LoVo (cell line): ENCODE results near the gene FIGNL2.

Experiments
- DNase-seq: peaks from one replicate; pipeline ENCODE4 v3.0.0-alpha.2; 2016; ENCODE audit warnings: low spot score

FIGNL2 gene

DNA sequence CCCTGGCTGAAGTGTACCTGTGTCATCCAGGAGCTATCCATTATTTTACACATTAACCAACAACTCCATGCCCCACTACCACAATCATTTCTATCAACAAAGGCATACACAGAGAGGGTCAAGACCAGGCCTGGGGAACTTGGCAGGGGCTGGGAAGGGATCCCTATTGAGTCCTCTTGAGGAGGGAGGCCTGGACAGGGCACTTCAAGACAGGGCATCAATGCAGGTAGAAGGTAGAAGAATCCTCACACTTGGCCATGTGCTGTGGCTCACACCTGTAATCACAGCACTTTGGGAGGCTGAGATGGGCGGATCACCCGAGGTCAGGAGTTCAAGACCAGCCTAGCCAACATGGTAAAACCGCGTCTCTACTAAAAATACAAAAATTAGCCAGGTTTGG, 26.0 kb upstream of the FIGNL2 start:
- no peak for DNase-seq

DNA sequence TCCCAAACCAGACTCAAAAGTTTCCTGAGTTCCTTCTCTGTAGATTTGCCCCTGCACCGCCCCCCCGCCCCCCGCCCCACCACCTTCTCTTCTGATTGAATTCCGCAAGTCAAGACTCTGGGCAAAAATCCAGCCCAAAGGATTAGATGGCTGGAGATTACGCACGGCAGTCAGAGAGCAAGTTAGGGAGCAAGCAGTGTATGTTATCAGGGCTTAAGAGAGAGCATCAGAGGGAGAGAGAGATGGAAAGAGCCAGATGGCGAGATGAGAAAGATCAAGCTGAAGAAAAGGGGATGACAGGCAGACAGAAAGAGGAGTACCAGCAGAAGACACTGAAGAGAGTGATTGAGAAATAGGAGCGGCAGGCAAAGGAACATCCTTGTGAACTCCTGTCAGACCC, 25.5 kb upstream of the FIGNL2 start:
- no peak for DNase-seq

DNA sequence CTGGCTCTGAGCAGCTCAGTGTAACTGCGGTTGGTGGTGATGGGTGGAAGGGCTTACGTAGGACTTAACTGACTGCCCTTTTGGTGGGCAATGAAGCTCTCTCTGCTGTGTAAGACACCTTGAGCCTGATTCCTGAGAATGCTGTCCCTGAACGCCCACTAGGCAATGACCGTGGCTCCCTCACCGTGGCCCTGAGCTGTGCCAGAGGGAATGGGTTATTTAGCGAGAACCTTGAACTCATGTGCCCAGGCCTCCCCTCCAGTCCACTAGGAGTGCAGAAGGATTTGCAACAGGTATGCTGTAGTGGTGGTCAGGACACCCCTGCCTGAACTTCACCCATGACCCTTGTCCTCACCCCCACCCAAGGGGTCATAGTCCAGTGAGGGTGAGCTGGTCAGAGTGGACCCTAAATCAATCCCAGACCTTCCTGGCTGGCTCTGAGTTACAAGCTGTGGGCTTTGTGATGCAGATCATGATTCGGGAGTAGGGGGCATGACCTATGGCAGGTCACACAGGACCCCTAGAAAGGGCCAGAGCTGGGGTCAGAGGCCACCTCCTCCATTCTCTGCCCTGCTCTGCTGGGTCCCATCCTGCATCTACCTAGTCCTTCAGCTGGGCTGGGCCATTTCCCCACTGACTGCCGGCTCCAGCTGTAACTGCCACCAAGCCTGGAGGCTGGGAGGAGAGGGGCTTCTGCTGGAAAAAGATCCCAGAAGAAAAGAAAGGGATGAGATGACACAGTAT, 24.9 kb upstream of the FIGNL2 start:
- no peak for DNase-seq

DNA sequence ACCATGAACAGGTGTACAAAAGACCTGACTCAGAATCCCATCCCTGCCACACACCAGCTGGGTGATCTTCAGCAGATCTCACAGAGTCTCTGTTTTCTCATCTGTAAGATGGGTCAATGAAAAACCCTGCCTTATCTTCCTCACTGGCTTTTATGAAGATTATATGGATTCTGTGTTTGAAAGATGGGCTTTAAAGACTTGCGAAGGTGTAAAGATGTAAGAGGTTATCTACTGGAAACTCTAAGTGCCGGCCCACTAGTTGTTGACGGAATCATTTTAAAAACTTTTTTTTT, 24.1 kb upstream of the FIGNL2 start:
- DNase-seq = no peak

DNA sequence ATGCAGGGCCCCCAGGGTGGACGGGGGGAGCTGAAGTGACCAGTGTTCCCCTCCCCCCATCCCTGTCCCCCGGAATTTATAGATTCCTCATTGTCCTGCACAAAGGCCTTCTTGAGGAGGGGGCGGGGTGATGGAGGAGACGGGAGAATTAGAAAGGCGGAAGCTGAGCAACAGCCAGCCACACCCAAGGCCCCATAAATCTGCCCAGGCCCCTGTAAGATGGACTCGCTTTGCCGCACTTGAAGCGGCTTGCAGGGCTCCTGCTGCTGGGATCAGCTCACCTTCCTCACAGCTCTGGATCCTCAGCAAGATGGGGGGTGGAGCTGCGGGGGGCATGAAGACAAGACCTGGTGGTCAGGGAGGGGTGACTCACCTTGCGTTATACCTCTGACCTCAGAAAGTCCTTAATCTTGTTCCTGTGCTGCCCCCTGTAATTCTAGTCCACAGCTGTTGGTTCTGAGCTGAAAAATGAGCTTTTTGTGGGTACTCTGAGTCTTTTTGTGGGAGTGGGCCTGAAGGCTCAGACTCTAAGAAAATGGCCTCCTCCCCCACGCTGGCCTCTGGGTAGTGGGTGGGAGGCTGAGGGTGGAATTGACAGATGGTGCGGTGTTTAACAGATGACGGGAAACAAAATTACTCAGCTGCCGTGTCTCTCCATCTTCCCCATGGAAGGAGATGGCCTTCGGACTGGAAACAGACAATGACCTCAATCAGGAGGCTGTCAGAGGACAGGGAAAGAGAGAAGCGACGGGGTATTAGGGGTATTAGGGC, 23.6 kb upstream of the FIGNL2 start:
- DNase-seq = no peak

DNA sequence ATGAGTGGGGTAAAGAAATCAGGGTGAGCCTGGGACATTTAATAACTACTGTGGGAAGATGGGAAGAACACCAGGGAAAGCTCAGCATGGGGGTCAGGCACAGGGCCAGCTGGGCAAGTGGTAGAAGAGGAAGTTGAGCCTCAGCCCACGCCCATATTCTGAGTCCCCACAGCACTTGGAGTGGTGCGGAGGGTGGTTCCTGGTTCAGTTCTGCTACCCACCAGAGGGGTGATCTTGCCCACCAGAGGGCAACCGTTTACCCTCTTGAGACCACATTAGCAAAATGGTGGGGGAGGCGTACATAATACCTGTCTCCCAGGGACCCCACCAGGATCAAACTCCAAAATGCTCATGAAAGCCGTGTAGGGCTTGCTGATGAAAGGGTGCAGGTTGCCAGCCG, 22.6 kb upstream of the FIGNL2 start:
- no peak for DNase-seq

DNA sequence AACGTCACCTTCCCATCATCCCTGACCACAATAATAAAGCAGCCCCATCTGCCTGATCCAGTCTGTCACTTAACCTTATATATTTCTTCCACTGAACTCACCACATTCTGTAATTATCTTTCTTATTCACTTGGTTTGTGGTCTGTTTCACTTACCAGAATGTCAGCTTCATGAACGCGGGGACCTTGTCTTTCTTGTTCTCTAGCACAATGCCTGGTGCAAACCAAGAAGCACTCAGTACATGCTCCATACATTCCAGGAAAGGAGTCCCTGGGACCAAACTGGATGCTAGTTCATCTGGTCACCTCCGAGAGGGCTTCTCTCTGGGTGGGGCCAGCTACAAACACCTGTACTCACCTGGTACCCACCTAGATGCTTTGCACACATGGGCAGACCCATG, 22.0 kb upstream of the FIGNL2 start:
- DNase-seq = no peak

DNA sequence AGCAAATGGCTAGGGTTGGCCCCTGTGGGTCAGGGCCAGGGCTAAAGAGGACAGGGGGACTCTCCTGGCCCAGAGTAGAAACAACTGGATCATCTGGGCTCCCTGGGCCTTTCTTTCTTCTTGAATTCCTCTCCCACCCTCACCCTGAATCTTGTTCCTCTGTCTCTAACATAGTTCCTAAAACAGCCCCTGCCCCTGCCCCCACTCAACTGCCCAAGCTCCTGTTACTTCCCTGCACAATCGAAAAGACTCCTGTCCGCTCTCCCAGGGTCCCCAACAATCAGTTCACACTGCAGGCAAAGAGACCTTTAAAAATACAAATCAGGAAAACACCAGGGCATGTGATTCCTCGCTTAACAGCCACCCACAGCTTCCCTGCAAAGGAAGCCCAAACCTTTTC, 21.4 kb upstream of the FIGNL2 start:
- DNase-seq = no peak

DNA sequence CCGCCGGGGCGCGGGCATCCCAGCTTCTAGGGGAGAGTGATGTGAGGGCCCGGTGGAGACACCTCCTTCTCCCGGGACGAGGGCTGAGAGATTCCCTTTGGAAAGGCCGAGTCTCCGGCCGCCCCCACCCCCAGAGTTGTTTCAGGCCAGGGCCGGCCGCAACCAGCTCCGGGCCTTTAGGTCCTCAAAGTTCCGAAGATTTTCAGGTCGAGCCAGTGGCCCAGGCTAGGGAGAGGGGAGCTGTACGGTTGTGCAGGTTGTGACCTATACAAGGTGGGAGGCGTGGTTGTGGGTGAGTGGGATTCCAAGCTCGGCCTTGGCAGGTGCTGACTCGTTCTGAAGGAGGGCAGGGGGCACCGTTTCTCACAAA, 21.0 kb upstream of the FIGNL2 start:
- no peak for DNase-seq

DNA sequence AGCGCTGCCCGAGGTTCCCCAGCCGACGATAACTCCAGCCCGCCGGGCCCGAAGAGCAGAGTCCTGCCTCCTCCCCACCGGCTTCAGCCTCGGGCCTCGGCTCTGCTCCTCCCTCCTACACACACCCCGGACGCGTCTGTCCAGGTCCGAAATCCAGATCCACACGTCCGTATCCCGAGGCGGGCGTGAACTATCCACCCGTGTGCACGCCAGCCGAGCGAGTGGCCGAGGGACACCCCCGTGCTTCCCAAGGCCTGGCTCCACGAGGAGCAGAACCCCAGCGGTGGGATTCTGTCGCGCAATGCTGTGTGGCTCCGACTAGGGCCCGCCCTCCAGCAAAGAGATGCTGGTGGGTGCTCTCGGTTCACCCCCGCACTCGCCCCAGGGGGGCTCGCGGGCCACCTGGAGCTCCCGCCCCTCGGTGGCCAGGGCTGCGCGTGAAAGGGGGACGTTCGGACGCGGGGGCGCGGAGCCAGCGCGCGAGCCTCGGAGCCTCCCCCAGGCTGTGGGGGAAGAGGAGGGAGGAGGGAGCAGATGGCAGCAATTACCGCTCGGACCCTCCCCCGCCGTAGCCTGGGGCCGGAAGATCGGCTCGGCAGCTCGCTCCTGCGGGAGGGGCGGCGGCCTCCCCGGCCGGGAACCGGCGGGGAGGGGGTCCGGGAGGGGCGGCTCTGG, 20.4 kb upstream of the FIGNL2 start:
- no peak for DNase-seq

DNA sequence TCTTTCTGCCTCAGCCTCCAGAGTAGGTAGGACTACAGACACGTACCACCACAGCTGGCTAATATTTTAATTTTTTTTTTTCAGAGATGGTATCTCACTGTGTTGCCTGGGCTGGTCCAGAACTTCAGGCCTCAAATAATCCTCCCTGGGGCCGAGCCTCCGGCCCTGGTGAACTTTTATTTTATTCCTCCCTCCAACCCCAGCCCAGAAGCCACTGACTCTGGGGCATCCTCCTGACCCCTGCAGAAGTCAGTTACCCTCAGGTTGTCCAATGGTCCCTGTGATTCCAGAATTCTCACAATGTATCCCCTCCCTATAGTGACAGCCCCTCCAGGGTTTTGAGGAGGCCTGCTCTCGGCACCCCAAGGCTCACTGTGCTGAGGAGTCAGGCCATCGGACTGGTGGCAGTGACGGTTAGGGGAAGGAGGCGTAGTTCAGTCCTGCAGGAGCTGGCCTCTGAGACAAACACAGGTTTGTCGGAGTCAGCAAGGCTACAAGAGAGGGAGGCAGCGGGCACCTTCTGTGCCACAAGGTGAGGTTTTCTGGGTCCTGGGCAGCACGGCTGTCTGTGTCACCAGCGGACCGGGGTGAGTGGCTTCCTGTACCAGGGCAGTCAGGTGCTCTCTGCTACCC, 19.4 kb upstream of the FIGNL2 start:
- DNase-seq = no peak

DNA sequence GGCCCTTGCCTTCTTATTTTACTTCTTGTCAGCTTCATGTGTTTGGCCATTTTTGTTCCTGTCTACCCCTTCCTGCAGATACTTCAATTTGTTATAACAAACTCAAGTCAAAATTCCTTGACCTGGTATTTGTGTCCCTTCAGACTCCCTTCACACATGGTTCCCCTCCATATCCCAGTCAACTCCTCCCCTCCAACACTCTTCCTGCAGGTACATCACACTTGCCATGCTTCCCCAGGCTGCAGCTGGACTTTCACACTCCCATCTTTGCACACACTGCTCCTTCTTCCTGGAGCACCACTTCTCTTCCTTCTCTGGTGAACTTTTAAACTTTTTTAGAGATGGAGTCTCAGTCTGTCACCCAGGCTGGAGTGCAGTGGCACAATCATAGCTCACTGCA, 18.9 kb upstream of the FIGNL2 start:
- no peak for DNase-seq

DNA sequence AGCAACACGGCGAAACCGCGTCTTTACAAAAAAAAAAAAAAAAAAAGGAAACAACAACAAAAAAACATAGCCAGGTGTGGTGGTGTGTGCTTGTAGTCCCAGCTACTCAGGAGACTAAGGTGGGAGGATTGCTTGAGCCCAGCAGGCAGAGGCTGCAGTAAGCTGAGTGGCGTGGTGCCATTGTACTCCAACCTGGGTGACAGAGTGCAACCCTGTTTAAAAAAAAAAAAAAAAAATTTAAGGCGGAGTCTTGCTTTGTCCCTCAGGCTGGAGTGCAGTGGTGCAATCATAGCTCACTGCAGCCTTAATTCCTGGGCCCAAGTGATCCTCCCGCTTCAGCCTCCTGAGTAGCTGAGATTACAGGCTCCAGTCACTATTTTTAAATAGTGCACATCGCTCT, 18.2 kb upstream of the FIGNL2 start:
- no peak for DNase-seq

DNA sequence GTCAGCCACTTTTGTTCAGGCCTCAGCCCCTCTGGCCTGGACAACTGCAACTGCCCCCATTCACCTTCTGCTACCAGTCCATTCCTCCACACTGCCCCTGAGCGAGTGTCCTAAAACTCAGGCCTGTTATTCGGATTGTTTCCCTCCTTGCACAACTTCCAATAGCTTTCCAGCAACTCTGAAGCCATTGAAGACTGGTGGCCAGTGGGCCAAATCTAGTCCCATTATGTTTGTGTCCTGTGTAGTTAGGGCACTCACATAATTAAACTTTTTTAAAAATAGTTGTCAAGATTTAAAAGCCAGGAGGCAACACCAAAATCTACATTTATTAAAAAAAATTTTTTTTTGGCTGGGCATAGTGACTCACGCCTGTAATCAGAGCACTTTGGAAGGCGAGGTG, 17.8 kb upstream of the FIGNL2 start:
- DNase-seq = no peak

DNA sequence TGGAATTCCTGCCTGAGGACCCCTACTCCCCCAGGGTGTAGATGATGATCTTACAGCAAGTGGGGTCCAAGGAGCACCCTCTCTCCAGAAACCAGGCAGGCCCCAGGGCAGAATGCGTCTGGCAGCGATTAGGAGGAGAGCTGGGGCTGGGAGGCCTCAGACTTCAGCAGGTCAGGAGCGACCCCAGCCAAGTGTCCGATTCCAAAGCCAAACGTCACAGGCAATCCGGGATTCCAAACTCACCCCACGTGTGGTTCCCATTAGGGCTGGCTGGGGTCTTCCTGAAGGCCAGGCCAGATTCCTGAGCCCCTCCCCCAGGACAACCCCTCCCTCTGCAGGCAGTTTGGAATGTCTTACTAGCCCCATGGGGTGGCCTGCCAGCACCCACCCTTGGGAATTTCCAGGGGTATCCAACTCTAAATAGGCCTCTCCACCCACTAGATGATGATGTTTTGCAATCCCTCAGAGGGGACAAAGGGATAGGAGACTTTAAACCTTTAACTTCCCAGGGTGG, 17.3 kb upstream of the FIGNL2 start:
- no peak for DNase-seq

DNA sequence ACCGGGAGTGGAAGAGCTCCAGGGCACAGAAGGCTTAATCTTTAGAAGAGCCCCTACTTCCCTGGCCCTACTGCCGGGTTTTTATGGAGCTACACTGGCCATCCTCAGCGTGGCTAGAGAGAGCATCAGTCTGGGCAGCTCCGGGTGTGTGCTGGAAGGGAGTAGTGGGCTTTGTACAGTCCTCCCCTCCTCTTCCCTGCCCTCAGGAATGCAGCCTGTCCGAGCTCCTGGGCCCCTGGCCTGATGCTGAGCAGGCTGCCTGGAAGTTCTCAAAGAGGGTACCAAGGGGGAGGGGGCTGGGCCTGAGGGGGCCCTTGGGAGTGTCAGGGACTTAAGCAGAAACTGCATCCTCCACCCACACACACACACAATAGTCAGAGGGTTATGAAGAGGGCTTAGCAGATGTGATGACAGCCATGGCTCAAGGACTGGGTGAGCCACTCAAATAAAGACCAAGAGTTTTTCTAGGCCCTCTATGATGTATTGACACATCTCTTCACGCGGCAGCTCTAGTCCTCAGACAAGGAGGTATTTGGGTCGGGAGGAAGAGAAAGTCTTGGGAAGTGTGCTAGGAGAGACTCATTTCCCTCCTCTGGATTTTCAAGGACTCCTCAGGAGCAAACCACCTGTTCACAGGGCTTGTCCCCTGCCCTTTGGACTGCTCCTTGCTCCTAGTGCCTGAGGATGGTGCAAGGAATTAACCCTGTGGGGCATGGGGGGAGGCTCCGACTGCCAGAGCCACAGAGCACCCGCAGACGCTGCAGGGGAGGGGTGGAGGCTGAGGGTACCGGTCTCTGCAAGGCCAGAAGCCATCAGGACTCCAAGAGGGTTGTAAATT, 16.5 kb upstream of the FIGNL2 start:
- DNase-seq = no peak

DNA sequence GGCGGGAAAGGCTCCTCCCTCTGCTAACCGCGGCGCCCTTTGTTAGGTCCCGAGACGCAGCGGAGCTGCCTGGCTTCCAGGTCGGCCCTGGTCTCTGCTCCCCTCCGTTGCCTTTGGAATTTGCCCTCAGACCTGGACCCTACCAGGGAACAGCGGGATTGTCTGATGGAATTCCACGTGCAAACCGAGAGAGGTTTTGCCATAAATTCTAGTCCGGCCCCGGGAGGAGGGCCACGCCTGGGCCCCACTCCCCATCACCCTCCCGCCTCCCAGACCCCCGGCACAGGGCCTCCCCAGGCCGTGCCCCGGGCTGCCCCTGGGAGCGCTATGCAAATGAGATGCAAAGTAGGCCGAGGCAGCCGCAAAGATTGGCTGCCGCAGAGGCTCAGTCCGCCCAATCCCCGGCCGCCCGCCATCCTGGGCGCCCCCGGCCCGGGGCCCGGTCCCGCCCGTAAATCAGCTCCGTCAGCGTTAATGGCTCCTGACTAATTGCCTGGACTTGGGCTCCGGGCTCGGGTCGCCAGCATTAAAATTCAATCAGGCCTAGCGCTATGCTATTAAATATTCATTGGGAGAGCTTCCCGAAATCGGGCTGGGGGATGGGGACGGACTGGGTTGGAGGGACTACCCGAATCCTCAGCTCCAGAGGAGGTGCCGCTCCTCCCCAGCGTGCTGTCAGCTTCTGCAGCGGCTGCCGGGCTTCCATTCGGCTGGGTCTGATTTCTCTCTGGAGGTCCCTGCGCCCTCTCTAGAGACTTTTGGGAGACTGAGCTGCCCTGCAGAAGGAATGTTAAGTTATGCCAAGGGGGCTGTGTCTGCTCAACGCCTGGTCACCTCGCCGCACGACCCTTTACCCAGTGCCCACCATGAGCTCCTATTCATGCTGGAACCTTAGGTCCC, 15.7 kb upstream of the FIGNL2 start:
- no peak for DNase-seq

DNA sequence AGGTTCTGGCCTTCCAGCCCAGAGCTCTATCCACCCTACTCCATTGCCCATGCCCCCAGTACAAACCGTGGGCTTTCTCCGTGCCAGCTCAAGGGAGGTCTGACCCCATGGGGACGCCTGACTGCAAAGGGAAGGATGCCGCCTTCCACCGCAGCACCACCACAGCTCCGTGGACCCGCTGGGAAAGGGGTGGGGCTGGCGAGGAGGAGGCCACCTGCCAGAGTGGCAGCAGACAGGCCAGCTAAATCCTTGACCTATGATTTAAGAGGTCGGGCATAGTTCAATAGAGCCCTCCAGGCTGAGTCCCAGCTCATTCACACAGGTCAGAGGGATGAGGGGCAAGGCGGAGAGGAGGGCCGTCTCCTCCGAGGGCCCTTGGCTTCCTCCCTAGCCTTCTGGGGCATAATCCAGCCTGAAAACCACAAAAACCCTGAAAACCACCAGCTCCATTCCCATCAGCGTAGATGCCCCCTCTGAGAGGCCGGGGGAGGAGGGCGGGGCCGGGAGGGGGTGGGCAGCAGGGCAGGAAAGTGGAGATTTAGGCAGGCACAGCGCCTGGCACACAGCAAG, 14.9 kb upstream of the FIGNL2 start:
- no peak for DNase-seq

DNA sequence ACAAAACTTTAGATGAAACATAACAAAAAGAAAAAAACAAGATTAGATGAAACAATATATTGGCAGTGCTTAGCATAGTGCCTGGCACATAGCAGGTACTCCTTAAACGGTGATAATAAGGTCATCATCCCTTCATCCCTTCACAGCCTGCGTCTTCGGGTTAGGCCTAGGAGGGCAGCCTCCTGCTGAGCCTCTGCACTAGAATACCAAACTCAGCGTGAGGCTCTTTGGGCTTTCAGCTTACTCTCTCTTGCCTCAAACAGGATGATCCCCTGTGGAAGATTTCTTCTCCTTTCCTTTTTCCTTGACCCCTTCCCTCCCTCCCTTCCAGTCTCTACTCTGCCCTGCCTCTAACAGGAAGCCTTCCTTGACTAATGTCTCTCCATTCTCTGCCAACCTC, 14.4 kb upstream of the FIGNL2 start:
- no peak for DNase-seq

DNA sequence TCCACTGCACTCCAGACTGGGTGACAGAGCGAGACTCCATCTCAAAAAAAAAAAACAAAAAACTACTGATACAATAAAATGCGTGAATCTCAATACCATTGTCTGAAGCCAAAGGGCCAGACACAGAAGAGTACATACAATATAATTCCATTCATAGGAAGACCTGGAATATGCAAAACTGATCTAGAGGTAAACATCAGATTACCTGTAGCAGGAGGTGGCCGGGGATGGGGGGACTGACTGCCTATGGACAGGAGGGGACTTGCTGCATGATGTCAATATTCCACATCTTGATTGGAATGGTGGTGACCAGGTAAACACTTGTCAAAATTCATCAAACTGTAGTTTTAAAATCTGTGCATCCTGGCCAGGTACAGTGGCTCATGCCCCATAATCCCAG, 12.5 kb upstream of the FIGNL2 start:
- no peak for DNase-seq
